Epithelial cell of proximal tubule (primary cell): ENCODE data around the gene PLPPR1. TPM values are rescaled to one million over a fixed set of nuclear protein-coding genes. Genes with fewer than 3 reads are reported as not detected.

Experiments used
- DNase-seq: peaks from one replicate; pipeline ENCODE4 v3.0.0-alpha.2; 2011; ENCODE audit warnings: low read depth
- H3K4me3 ChIP-seq: 2 replicates; pipeline ENCODE4 v1.5.1; 2011; ENCODE audit warnings: low read depth, mild to moderate bottlenecking, low read length
- CTCF ChIP-seq: conservative IDR thresholded peaks from 2 replicates; pipeline ENCODE4 v1.5.1; 2012; ENCODE audit warnings: low read depth, mild to moderate bottlenecking, low read length
- total RNA-seq: library from RNA; depleted of rRNA; stranded (reverse); fragments of >200 nt; gene quantifications from 2 replicates; pipeline ENCODE4 v1.2.3, GENCODE V29; 2015

PLPPR1 gene
- total RNA-seq, 1 donor from 2014 or later: not detected

GRCh38 chr9:101235105-101235866 is 206.8 kb downstream of the PLPPR1 start:
- H3K4me3 ChIP-seq: no peak overlapping the region
- peak; percentile 9 for DNase-seq
- peak; percentile 72 for TF ChIP-seq CTCF

- no peak overlapping the region for H3K4me3 ChIP-seq
- TF ChIP-seq CTCF: no peak
- DNase-seq: no peak
Observed at GRCh38 chr9:101242651-101243050, 214.1 kb downstream of the PLPPR1 start.

GRCh38 chr9:101246691-101247090 is 218.2 kb downstream of the PLPPR1 start:
- DNase-seq: no peak
- no peak for TF ChIP-seq CTCF
- H3K4me3 ChIP-seq: no peak overlapping the region

- TF ChIP-seq CTCF: no peak
- no peak overlapping the region for H3K4me3 ChIP-seq
- no peak for DNase-seq
Observed at GRCh38 chr9:101247297-101247696, 218.8 kb downstream of the PLPPR1 start.

GRCh38 chr9:101254733-101255433 is 226.4 kb downstream of the PLPPR1 start:
- DNase-seq: peak; percentile 9
- H3K4me3 ChIP-seq: no peak overlapping the region
- TF ChIP-seq CTCF: no peak

GRCh38 chr9:101264727-101265126 is 236.2 kb downstream of the PLPPR1 start:
- no peak for DNase-seq
- no peak overlapping the region for H3K4me3 ChIP-seq
- no peak for TF ChIP-seq CTCF
